HL-60 (cell line): ENCODE results near the gene NLRC4.
"Not testable (repeated sequence)": the region's sequence is repeated elsewhere in the genome, so short reads cannot be mapped to it uniquely, and the experiment has no call there.

ENCODE experiments used
- DNase-seq, 2 experiments: peaks; one replicate each; pipeline ENCODE4 v3.0.0-alpha.2; 2010 to 2020; ENCODE audit warnings: low read depth in 1 of 2, low spot score in 1 of 2
- H3K27ac ChIP-seq: fragments of 250-450 bp; sonication (Bioruptor Pico); replicated peaks from 2 replicates; pipeline ENCODE4 v1.5.1; 2020; ENCODE audit warnings: mild to moderate bottlenecking, moderate library complexity
- H3K27me3 ChIP-seq: fragments of 250-450 bp; sonication (Bioruptor Pico); 2 replicates; pipeline ENCODE4 v1.5.1; 2021; ENCODE audit warnings: mild to moderate bottlenecking, moderate library complexity; ENCODE audit not compliant: insufficient read depth, poor library complexity, severe bottlenecking
- H3K4me3 ChIP-seq: replicated peaks from 2 replicates; pipeline ENCODE4 v1.5.1; 2011; ENCODE audit warnings: mild to moderate bottlenecking, control low read depth, low read length; ENCODE audit not compliant: insufficient read depth
- GABPA ChIP-seq: IDR thresholded peaks from 2 replicates; pipeline ENCODE4 v1.6.1; 2012; ENCODE audit warnings: low read depth
- POLR2AphosphoS5 ChIP-seq: IDR thresholded peaks from 2 replicates; pipeline ENCODE4 v1.6.1; 2012; ENCODE audit warnings: low read depth
- SPI1 ChIP-seq: IDR thresholded peaks from 2 replicates; pipeline ENCODE4 v1.6.1; 2012; ENCODE audit warnings: low read depth, mild to moderate bottlenecking, borderline replicate concordance
- TF ChIP-seq, protein P1 (sequence below): IDR thresholded peaks from one replicate; pipeline ENCODE4 v1.5.1; 2011; ENCODE audit warnings: low read length, control low read depth, inconsistent platforms; ENCODE audit not compliant: insufficient read depth
- TF ChIP-seq, protein P2 (sequence below): IDR thresholded peaks from 2 replicates; pipeline ENCODE4 v1.6.1; 2012; ENCODE audit warnings: low read depth; ENCODE audit not compliant: insufficient replicate concordance

NLRC4 gene

DNA sequence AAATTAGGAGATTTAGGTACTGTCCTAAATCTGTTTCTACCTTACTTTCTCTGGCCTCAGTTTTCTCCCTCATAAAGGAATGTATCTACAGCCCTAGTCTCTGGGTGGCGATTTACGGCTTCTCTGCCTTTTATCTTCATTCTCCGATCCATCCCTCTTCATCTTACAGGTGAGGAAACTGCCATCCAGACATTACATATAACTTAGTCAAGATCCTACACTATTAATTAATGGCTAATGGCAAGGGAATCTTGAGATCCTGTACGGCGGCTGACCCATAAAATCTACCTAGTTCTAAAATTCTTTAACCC is 12.6 kb upstream of the NLRC4 start:
- no peak for DNase-seq
- H3K4me3 ChIP-seq: peak overlapping the region; percentile 100
- H3K27me3 ChIP-seq: no peaks in the 10 kb centered on the region
- peak overlapping the region; percentile 75 for H3K27ac ChIP-seq
- TF ChIP-seq GABPA (no peak), POLR2AphosphoS5 (no peak), SPI1 (no peak)
- TF ChIP-seq, protein P1, sequence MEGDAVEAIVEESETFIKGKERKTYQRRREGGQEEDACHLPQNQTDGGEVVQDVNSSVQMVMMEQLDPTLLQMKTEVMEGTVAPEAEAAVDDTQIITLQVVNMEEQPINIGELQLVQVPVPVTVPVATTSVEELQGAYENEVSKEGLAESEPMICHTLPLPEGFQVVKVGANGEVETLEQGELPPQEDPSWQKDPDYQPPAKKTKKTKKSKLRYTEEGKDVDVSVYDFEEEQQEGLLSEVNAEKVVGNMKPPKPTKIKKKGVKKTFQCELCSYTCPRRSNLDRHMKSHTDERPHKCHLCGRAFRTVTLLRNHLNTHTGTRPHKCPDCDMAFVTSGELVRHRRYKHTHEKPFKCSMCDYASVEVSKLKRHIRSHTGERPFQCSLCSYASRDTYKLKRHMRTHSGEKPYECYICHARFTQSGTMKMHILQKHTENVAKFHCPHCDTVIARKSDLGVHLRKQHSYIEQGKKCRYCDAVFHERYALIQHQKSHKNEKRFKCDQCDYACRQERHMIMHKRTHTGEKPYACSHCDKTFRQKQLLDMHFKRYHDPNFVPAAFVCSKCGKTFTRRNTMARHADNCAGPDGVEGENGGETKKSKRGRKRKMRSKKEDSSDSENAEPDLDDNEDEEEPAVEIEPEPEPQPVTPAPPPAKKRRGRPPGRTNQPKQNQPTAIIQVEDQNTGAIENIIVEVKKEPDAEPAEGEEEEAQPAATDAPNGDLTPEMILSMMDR: no peak
- TF ChIP-seq, protein P2, sequence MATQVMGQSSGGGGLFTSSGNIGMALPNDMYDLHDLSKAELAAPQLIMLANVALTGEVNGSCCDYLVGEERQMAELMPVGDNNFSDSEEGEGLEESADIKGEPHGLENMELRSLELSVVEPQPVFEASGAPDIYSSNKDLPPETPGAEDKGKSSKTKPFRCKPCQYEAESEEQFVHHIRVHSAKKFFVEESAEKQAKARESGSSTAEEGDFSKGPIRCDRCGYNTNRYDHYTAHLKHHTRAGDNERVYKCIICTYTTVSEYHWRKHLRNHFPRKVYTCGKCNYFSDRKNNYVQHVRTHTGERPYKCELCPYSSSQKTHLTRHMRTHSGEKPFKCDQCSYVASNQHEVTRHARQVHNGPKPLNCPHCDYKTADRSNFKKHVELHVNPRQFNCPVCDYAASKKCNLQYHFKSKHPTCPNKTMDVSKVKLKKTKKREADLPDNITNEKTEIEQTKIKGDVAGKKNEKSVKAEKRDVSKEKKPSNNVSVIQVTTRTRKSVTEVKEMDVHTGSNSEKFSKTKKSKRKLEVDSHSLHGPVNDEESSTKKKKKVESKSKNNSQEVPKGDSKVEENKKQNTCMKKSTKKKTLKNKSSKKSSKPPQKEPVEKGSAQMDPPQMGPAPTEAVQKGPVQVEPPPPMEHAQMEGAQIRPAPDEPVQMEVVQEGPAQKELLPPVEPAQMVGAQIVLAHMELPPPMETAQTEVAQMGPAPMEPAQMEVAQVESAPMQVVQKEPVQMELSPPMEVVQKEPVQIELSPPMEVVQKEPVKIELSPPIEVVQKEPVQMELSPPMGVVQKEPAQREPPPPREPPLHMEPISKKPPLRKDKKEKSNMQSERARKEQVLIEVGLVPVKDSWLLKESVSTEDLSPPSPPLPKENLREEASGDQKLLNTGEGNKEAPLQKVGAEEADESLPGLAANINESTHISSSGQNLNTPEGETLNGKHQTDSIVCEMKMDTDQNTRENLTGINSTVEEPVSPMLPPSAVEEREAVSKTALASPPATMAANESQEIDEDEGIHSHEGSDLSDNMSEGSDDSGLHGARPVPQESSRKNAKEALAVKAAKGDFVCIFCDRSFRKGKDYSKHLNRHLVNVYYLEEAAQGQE: no peak

DNA sequence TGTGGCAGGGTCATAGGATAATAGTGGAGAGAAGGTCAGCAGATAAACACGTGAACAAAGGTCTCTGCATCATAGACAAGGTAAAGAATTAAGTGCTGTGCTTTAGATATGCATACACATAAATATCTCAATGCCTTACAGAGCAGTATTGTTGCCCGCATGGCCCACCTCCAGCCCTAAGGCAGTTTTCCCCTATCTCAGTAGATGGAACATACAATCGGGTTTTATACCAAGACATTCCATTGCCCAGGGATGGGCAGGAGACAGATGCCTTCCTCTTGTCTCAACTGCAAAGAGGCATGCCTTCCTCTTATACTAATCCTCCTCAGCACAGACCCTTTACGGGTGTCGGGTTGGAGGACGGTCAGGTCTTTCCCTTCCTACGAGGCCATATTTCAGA is 11.1 kb upstream of the NLRC4 start:
- H3K27ac ChIP-seq, H3K4me3 ChIP-seq: not testable (repeated sequence)

DNA sequence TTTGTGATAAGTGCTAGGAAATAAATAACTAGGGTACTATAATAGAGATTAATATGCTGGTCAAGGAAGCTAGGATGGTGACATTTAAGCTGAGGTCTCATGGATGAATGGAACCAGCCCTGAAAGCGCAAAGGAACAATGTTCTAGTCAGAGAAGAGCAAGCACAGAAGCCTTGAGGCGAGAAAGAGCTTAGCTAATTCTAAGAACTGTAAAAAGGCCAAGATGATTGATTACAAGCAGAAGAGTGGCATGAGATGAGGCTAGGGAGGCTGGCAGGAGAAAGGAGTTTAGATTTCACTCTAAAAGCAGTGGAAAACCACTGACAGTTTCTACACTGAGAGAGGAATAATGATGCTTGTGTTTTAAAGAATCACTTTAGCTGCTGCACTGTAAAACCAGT is 9.6 kb upstream of the NLRC4 start:
- DNase-seq: no peak
- H3K27me3 ChIP-seq: no peaks in the 10 kb centered on the region
- no peak overlapping the region for H3K27ac ChIP-seq
- TF ChIP-seq POLR2AphosphoS5: no peak
- TF ChIP-seq, protein P1: no peak
- TF ChIP-seq GABPA: no peak
- TF ChIP-seq, protein P2: no peak
- TF ChIP-seq SPI1: no peak
- no peak overlapping the region for H3K4me3 ChIP-seq

More for the DNA sequence above, 11.1 kb upstream of the NLRC4 start:
- not testable (repeated sequence) for H3K27me3 ChIP-seq, DNase-seq

DNA sequence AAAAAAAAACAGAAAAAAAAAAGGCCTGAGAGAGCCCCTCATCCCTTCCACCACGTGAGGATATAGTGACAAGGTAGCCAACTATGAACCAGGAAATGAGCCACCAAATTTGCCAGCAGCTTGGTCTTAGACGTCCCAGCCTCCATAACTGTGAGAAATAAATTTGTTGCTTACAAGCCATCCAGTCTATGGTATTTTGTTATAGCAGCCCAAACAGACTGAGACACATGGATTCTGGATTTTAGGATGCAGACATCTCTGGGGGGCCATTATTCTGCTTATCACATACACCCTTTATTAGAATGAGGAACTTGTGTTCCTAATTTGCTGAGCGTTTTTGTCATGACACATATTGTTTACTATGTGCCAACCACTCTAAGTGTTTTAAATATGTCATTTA is 7.6 kb upstream of the NLRC4 start:
- H3K4me3 ChIP-seq: no peak overlapping the region
- TF ChIP-seq, protein P1: no peak
- TF ChIP-seq POLR2AphosphoS5 (no peak), GABPA (no peak), SPI1 (no peak)
- TF ChIP-seq, protein P2: no peak
- no peak for DNase-seq
- no peak overlapping the region for H3K27ac ChIP-seq
- no peaks in the 10 kb centered on the region for H3K27me3 ChIP-seq
